Osteoblast (primary cell): Measurements from ENCODE around the gene MRPL36. TPM values are rescaled to one million over a fixed set of nuclear protein-coding genes. Genes with fewer than 3 reads are reported as not detected.

Experiments
- DNase-seq: peaks from one replicate; pipeline ENCODE4 v3.0.0; 2011; ENCODE audit warnings: low spot score, mixed read lengths; ENCODE audit not compliant: insufficient read length; ENCODE audit errors: missing footprints
- H2AFZ ChIP-seq: 2 replicates; pipeline ENCODE4 v1.6.0; 2011; ENCODE audit warnings: mild to moderate bottlenecking, low read length
- H3K27ac ChIP-seq: 2 replicates; pipeline ENCODE4 v1.5.1; 2011; ENCODE audit warnings: mild to moderate bottlenecking, low read depth, low read length, moderate library complexity
- H3K27me3 ChIP-seq: 2 replicates; pipeline ENCODE4 v1.6.0; 2012; ENCODE audit warnings: mild to moderate bottlenecking, control low read depth, inconsistent platforms, low read length, moderate library complexity; ENCODE audit not compliant: insufficient read depth
- H3K36me3 ChIP-seq: 2 replicates; pipeline ENCODE4 v1.5.1; 2011; ENCODE audit warnings: mild to moderate bottlenecking, low read length, control low read depth, moderate library complexity; ENCODE audit not compliant: insufficient read depth
- H3K4me1 ChIP-seq: 2 replicates; pipeline ENCODE4 v1.5.1; 2011; ENCODE audit warnings: mild to moderate bottlenecking, low read length, control low read depth, moderate library complexity; ENCODE audit not compliant: insufficient read depth
- H3K4me2 ChIP-seq: 2 replicates; pipeline ENCODE4 v1.6.0; 2011; ENCODE audit warnings: mild to moderate bottlenecking, low read length; ENCODE audit not compliant: insufficient read depth
- H3K4me3 ChIP-seq: fragments of 200-600 bp; sonication (generic); 3 replicates; pipeline ENCODE4 v1.5.1; 2012; ENCODE audit warnings: mild to moderate bottlenecking, low read length, inconsistent platforms; ENCODE audit not compliant: insufficient read depth
- H3K79me2 ChIP-seq: 2 replicates; pipeline ENCODE4 v1.6.0; 2012; ENCODE audit warnings: mild to moderate bottlenecking, low read length, control low read depth, inconsistent platforms; ENCODE audit not compliant: insufficient read depth
- H3K9me3 ChIP-seq: 2 replicates; pipeline ENCODE4 v1.5.1; 2011; ENCODE audit warnings: low read depth, low read length, control low read depth
- H4K20me1 ChIP-seq: 2 replicates; pipeline ENCODE4 v1.6.0; 2012; ENCODE audit warnings: mild to moderate bottlenecking, low read length, control low read depth; ENCODE audit not compliant: insufficient read depth
- total RNA-seq: library from RNA; depleted of rRNA; stranded (reverse); fragments of >200 nt; gene quantifications from 2 replicates; pipeline ENCODE4 v1.2.3, GENCODE V29; 2012
- TF ChIP-seq, protein P1 (sequence below): IDR thresholded peaks from 2 replicates; pipeline ENCODE4 v1.5.1; 2011; ENCODE audit warnings: mild to moderate bottlenecking, low read depth, low read length, moderate library complexity; ENCODE audit errors: extremely low read depth

MRPL36 gene
- total RNA-seq, 1 donor = 35.1 TPM

DNA sequence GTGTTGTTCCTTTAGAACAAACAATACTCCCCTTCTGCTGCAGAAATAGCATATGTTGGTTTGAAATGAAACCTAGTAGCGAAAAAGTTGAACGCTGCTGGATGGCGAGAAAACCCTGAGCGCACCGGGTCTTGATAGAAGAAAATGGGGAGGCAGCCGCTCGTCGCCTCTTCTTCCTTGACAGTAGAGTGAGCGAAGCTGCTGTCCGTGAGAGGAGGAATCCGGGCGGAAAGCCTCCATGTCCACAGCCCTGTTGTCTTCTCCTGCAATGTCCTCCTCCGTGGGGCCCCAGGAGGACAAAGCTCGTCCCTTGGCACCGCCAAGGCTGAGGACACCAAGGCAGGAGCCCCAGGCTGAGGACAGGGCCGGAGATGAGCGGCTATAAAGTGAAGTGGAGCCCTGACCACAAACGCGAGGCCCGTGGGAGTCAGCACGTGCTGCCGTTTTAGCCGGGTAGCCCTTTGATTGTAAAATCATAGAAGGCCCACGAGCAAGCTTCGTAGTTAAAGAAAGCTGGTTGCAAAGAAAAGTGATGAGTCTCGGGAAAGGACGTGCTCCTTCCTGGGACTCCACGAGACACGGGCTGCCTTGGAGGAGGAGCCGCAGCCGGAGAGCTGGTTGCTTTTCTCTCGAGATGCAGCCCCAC, 35.6 kb downstream of the MRPL36 start:
- H3K36me3 ChIP-seq = no peaks in the 10 kb centered on the region
- no peaks in the 10 kb centered on the region for H3K4me1 ChIP-seq
- no peaks in the 10 kb centered on the region for H3K79me2 ChIP-seq
- H3K27me3 ChIP-seq = peaks cover 42% of the 10 kb centered on the region
- H3K9me3 ChIP-seq = no peaks in the 10 kb centered on the region
- H3K27ac ChIP-seq = no peak overlapping the region
- TF ChIP-seq, protein P1, sequence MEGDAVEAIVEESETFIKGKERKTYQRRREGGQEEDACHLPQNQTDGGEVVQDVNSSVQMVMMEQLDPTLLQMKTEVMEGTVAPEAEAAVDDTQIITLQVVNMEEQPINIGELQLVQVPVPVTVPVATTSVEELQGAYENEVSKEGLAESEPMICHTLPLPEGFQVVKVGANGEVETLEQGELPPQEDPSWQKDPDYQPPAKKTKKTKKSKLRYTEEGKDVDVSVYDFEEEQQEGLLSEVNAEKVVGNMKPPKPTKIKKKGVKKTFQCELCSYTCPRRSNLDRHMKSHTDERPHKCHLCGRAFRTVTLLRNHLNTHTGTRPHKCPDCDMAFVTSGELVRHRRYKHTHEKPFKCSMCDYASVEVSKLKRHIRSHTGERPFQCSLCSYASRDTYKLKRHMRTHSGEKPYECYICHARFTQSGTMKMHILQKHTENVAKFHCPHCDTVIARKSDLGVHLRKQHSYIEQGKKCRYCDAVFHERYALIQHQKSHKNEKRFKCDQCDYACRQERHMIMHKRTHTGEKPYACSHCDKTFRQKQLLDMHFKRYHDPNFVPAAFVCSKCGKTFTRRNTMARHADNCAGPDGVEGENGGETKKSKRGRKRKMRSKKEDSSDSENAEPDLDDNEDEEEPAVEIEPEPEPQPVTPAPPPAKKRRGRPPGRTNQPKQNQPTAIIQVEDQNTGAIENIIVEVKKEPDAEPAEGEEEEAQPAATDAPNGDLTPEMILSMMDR = no peak
- DNase-seq = peak; percentile 78
- peak overlapping the region; percentile 72 for H2AFZ ChIP-seq
- H4K20me1 ChIP-seq = no peaks in the 10 kb centered on the region
- peak overlapping the region; percentile 18 for H3K4me2 ChIP-seq
- no peak overlapping the region for H3K4me3 ChIP-seq

DNA sequence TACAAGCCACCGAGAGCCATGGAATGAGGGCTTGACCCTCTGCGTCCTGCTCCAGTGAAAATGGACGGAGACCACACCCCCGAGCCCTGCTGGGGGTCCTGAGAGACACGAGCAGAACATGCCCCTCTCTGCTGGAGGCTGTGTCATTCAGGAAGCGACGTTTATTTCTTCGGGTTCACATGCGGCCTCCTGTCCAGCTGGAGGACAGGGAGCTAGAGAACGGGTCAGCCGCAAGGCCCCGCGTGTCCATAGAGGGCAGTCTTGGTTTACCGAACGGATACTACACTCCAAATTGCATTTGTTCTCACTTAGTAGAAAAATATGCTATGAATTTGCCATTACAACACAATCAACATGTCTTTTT, 36.1 kb downstream of the MRPL36 start:
- H4K20me1 ChIP-seq = no peaks in the 10 kb centered on the region
- H2AFZ ChIP-seq = peak overlapping the region; percentile 42
- H3K4me1 ChIP-seq = no peaks in the 10 kb centered on the region
- no peak overlapping the region for H3K4me3 ChIP-seq
- peaks cover 1% of the 10 kb centered on the region for H3K9me3 ChIP-seq
- TF ChIP-seq, protein P1 = peak; percentile 93
- DNase-seq = peak; percentile 99
- no peaks in the 10 kb centered on the region for H3K79me2 ChIP-seq
- no peak overlapping the region for H3K4me2 ChIP-seq
- peaks cover 46% of the 10 kb centered on the region for H3K27me3 ChIP-seq
- no peak overlapping the region for H3K27ac ChIP-seq
- H3K36me3 ChIP-seq = no peaks in the 10 kb centered on the region

DNA sequence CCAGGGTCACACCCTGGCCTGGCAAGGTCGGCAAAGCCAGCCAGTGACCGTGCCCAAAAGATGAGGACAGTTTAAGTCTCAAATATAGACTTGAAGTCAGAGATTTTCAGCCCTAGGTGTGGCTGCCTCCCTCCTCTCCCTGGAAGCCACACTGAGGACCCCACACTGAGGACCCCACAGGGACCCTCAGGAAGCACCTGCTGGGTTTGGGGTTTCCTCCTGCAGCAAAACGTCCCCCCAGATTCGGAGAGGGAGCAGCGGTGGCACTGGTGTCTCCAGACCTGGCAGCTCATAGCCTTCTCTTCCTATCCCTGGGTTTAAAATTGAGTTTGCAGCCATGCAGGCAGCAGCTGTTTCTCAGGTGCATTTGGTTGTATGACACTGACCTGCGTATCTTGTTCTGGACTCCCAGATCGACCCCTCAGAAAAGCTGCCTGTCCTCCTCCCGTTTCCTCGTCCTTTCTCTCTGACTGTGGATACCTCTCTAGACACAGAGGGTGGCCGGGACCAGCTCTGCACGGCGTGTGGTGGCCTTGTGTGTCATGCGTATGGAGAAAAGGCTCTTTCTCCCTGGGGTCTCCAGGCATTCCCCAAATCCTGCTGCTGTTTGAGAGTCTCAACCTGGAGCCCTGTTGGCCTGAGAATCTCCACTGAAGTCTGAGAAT, 36.6 kb downstream of the MRPL36 start:
- peak; percentile 72 for DNase-seq
- Histone ChIP-seq H3K4me2 (no peak overlapping the region), H3K27me3 (peaks cover 47% of the 10 kb centered on the region), H3K36me3 (no peaks in the 10 kb centered on the region), H3K4me3 (no peak overlapping the region), H3K79me2 (no peaks in the 10 kb centered on the region), H4K20me1 (no peaks in the 10 kb centered on the region), H3K4me1 (no peaks in the 10 kb centered on the region), H3K9me3 (peaks cover 2% of the 10 kb centered on the region), H3K27ac (no peak overlapping the region), H2AFZ (peak overlapping the region; percentile 42)
- TF ChIP-seq, protein P1 = no peak

DNA sequence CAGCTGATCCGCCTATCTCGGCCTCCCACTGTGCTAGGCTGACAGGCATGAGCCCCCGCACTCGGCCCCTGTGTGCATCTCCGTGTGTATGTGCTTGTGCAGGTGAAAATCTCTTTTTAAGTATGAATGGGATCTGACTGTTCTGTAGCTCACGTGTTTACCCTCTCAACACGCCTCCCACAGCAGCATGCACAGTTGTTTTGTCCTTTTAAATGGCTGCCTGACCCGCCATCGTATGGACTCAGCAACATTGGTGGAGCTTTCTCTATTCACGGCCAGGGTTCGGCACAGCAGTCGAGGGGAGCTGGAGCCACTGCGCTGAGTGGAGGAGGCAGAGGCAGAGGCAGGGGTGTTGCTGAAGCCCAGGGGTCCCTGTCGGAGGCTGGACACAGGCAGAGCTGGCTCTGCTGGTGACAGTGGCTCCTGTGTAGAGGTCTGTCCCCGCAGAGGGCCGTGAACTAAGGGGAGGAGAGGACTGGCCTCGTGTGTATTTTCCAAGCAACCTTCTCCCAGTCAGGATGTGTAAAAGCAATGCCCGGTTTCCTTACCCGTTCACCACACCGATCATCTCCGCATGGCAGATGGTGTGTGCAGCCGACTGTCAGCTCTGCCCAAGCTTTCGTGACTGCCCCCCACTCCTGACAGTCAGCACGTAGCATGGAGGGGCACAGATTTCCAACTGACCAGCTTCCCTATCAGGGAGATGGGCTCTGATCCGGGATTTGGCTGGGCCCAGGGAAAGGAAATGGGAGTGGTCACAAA, 37.3 kb downstream of the MRPL36 start:
- no peak overlapping the region for H3K27ac ChIP-seq
- H3K9me3 ChIP-seq = peaks cover 2% of the 10 kb centered on the region
- no peak overlapping the region for H3K4me2 ChIP-seq
- peak; percentile 73 for DNase-seq
- H3K4me3 ChIP-seq = no peak overlapping the region
- H3K4me1 ChIP-seq = no peaks in the 10 kb centered on the region
- H3K79me2 ChIP-seq = no peaks in the 10 kb centered on the region
- H3K27me3 ChIP-seq = peaks cover 47% of the 10 kb centered on the region
- no peaks in the 10 kb centered on the region for H3K36me3 ChIP-seq
- no peak overlapping the region for H2AFZ ChIP-seq
- TF ChIP-seq, protein P1 = no peak
- H4K20me1 ChIP-seq = no peaks in the 10 kb centered on the region
